Stimulated activated CD8-positive, alpha-beta memory T cell treated with anti-CD3 and anti-CD28 coated beads, Interleukin-7, amount 100 ng/mL, for 4 hours (primary cell): ENCODE measurements around the gene SSBP3.
A peak's percentile ranks its signal among the peaks of the same experiment; 100 is the strongest.

Experiments used
- DNase-seq, 2 donors: peaks; one replicate each; pipeline ENCODE4 v3.0.0-alpha.2; 2020; ENCODE audit warnings: low read depth in 2 of 2

SSBP3 gene

DNA sequence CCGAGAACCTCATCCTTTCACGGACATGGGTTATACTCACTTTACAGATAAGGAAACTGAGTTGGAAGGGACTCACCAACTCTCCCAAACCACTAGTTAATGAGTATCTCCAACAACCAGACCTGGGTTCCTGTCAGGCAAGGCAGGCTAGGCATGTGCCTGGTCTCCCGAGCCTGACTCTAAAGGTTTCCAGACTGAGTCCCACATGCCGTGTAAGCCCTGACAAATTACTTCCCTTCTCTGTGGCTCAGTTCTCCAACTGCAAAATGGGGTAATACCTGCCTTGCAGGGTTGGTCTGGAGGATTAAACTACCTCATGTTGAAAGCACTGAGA, 34.3 kb downstream of the SSBP3 start:
- DNase-seq: no peak

DNA sequence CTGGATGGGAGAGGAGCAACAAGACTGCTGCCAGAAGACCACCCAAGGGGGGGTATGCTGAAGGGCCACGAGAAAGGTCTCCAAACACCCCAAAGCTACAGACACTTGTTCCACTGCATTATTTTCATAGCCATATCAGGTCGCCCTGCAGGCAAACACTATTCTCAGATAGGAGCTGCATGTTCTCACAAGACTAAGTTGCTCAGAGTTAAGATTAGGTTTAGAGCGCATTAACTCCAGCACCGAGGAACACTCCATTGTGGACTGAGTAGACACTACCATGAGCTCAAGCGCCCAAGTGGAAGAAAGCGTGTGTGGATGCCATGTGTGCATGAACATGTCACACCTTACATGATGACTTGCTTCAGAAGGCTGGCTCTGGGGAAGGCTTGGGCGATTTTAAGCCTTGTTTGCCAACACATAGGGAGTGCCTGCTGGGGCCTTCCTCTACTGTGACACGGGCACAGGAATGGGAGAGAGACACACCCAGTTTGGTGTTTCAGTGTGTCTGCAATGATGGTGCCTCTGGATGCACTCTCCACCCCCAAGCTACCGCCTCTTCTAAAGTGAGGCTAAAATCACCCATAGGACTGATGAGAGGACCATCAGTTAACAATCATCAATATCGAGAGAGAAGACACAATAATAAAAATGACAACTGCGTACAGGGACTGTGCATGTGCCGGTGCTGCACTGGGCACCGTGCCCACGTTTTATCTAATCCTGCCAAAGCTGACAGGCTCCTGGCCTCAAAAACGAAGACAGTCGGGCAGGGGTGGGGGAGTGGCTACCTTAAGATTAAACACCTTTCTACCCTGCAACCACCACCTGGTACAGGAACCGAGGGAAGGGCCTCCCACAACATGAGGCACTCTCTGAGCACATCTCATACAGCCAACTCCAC, 34.9 kb downstream of the SSBP3 start:
- DNase-seq: no peak

DNA sequence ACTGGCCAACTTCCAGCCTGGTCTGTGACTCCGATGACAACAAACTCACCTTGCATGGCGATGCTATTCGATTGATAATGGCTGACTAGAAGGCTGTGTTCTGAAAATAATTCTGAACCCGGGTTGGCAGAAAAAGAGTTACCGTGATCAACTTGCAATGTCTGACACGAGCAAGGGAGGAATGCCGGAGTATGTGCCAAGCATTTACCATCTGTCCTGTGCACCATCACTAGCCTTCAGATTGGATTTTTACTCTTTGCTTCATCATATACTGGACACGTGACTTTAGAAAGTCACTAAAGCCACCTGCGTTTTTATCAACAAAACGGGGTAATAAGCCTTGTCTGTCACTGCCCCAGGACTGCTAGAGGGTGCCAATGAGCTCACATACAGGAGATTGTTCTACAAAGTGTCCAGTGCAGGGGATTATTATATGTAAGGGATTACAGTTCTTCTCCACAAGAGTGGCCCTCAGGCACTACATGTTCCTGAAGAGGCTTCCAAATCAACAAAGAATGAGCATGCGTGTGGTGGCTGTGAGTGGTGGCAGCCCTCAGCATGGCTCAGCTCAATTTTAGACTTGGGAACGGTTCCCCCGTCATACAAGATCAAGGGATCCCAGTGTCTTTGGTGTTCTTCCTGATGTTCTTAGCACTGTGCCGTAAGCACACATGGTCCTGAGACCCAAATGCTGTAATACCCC, 35.8 kb downstream of the SSBP3 start:
- no peak for DNase-seq

DNA sequence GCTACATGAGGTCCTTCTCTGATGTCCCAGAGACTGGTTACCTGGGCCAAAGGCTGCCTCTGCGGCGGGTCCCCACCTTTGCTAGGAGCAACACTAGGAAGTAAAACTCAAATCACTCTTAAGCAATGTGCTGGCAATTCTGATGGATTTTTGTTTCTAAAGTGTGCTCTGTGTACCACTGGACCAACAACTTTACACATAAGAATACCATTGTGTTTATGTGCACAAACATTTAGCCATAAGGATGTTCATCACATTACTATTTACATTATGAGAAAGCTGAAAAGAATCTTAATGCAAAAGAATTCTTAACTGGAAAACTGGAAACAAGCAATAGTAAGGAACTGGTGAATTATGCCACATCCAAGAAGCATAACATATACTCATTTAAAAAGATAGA, 38.6 kb downstream of the SSBP3 start:
- DNase-seq: no peak

DNA sequence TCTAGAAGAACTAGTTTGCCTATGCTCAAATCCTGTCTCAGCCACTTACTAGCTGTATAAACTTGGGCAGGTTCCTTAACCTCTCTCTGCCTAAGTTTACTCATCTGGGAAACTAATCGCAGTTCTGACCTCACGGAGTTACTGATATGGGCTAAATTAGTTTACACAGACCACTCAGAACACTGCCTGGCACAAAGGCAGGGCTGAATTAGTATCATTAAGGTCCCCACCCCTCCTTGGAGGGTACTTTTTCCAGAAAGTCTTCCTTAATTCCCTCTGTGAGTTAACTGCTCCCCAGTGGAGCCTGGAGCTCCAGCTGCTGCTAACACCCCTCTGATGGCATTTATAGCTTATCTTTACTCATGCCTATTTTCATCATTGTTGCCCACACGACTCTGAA, 40.3 kb downstream of the SSBP3 start:
- DNase-seq: no peak

DNA sequence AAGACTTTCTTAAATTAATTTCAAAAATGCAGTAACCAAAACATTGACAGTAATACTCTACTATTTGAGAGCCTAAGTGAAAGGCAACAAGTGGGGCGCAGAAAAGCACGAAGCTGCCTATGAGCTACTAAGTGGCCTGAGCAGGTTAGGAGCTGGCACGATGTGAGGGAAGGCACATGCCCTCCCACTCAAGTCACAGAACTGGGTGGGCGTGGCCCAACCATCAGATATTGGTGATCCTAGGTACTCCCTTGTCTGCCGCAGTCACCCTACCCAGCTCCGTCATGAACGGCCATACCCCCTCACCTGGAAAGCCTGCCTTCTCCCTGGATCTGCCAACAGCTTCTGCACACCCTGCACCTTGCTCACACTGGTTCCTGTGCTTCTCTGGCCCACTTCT, 40.8 kb downstream of the SSBP3 start:
- DNase-seq: no peak

DNA sequence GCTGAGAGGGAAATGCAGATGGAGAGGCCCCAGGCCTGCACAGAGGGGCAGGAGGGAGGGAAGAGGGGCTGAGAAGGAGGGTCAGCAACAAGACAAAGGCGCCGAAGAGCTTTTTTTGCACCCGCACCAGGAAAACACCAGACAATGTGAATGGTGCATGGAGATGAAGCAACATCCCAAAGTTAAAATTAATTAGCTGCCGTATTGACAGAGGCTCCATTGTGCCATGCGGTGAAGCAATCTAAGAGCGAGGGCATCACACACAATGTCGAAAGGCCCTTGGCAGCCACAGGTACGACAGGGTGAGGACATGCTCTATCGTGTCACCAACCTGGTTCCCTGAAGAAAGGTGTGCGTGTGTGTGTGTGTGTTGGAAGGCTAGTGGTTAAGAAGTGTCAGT, 41.2 kb downstream of the SSBP3 start:
- DNase-seq: no peak

DNA sequence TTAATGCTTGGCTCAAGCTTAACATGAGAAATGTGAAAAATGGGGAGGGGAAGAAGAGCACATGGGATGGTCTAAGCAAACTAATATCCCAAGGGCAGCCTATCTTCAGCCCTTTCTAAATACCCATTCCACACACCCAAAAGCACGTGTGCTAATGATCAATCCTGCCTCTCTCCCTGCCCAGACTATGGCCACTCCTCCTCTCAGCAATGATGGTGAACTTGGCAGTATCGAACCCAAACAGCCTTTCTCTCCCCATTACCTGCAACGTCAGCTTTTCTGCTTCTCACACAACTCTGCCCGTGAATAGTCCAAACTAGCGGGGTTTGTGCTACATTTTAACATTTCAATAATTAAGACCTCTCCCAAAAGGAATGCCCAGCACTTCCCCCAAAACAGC, 41.6 kb downstream of the SSBP3 start:
- DNase-seq: no peak

DNA sequence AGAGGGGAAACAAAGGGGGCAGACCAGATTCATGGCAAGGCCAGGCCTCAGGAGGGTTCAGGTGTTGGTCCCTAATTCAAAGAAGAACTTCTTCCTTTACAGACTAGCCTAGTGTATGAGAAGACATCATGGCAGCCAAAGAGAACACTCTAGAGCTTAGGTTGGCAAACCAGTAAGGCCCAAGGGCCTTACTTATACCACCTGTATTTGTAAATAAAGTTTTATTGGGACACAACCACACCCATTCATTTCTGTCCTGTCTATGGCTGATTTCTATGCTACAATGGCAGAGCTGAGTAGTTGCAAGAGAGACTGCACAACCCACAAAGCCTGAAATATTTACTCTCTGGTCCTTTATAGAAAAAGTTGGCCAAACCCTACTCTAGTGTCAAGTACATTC, 42.3 kb downstream of the SSBP3 start:
- DNase-seq: no peak

DNA sequence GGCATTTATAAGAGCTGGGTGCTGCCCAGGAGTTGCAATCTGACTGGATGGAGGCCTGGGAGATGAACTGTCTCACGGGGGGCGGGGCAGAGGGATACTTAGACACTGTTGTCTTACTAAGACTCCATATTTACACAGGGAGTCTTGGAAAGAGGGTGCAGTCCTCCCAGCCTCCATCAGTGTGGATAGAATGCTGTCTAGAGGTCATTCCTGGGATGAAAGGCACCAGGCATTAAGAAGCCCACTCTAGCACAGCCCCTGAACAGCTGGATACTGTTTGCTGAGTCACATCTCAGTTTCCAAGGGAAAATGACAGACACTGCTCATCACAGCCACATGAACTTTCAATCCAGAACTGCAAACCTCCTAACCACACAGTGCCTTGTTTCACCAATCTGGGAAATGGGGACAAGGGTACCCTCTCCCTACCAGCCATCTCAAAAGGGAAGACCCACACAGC, 43.3 kb downstream of the SSBP3 start:
- no peak for DNase-seq

DNA sequence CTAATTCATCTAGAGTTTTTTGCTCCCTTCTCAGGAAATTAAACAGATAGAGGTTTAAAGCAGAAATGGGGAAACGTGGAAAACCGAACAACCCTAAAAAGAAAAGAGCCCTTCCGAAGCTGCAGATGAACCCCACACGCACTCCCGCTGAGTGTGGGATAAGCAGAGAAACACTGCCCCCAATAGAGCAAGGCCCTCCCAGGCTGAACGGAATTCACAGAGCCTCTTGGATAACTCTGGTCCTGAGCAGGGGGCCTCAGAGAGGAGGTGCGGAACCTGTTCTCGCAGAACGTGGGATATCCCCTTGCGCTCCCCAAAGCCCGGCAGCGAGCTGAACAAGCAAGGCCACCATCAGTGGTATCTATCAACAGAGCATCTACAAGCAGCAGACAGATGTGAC, 44.9 kb downstream of the SSBP3 start:
- no peak for DNase-seq

DNA sequence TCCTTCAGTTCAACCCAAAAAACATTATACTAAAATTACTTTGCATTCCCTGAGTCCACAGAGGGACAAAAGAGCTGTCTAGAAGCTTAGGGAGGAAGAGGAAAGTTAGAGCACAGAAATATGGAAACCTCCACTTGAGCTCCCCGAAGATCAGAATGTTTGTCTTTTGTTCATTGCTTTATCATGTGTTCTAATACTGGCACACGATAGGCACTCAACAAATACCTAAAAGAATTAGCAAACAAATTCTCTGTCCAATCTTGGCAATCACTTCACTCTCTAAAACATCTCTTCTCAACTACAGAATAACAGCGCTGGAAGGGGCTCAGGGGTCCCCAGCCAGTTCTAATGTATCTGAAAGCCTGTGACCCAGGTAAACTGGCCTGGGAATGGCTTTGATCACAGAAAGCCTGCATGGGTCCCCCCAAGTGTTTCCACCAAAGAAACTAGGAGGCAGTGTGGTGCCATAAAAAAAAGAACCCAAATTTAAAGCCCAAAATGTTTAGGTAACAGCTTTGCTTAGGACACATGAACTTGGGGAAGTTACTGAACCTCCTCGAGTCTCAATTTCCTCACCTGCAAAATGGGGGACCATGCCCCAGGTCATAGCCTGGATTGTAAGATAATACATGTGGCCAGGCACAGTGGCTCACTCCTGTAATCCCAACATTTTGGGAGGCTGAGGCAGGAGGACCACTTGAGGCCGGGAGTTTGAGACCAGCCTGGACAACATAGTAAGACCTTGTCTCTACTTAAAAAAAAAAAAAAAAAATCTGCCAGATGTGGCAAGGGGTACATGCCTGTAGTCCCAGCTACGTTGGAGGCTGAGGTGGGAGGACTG, 45.8 kb downstream of the SSBP3 start:
- no peak for DNase-seq

DNA sequence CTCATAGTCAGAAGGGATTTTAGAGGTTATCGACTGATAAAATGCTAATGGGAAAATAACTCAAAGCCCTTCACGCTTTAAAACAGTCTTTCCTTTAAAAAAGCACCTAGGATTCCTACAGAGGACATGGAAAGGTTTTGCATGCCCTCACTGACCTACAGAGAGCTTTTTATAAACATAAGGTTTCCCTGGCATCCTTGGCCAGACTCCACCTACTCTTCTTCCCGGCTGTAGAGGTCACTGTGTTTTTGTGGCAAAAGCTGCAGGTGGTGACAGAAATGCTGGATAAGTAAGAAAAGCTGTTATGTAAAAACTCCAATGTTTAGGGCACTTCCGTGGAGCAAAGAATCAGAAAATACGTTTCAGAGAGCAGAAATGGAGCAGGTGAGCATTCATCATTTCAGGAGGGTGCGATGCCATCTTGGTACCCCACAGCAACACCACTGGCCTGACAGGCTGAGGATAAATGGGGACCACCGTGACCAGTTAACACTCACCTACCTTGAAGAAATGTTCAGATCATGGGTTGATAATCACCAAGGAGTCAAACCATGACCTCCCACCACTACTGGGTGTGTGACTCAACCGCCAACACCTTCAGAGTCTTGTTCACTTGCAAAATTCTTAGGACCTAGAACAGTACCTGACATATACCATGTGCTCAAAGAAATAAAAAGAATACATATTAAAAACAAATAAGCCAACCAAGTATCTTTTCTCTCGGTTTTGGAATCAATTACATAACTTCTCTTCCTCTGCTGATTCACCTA, 46.6 kb downstream of the SSBP3 start:
- DNase-seq: no peak

DNA sequence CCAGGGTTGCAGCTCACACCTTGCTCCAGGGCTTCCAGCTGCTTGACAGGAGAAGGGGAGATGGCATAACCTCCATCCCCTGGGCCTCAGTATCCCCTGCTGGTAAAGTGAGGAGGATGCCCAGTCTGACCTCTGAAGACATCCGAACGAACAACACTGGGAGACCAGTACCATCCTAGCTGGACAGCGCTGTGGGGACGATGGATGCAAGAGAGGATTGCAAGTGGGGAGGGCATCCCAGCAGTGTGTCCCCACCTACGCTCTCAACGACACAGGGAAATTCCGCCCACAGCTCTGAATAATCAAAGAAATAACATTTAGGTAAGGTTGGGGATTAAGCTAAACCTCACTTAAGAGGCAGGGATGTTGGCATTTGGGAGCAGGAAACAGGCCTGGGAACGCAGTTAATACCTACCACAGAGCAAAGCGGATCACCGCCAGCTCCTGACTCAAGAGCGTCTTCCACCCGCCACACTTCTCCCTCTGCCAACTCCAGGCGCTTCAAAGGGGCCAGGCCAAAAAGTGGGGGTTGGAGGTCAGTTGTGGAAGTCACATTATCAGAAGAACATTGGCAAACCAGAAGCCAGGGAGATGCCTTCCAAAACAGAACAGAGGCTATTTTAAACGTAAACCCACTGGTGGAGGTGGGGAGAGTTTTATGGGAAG, 47.6 kb downstream of the SSBP3 start:
- DNase-seq: no peak

DNA sequence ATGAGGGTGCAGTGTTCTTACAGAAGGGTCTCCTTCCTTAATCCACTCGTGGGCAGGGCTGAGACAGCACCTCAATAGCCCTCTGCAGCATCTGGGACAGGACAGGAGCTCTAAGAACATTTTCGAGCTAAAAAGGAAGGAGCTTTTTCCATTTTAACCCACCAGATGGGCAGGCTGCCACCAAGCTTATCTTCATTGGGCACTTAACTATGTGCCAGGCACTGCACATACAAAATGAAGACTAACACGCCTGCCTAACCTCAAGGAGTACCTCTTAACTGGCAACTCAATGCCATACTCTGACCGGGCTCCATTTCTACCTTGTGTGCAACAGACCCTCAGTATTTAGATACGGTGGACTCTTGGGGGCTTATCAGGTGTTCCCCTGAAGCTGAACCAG, 48.2 kb downstream of the SSBP3 start:
- no peak for DNase-seq

DNA sequence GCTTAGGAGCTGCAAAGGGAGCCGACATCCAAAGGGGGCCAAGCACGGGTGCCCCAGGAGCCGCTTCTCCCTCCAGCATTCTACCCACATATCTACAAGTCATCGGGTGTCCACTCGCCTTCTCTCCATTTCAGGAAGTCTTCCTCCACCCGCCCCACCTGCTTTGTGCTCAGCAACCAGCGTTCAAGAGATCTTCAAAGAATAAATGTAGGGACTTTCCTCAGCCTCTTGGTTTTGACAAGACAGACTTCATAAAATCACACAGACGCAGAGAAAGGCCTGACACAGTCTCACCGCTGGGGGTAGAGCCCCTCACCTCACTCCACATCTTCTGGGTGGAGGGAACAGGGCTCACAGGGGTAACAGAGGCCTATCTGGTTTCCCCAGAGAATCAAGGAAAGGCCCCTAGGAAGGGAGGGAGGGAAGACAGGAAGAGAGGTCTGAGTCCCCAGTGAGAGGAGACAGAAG, 49.5 kb downstream of the SSBP3 start:
- DNase-seq: peak in 1 of 2 donors; percentile 13

DNA sequence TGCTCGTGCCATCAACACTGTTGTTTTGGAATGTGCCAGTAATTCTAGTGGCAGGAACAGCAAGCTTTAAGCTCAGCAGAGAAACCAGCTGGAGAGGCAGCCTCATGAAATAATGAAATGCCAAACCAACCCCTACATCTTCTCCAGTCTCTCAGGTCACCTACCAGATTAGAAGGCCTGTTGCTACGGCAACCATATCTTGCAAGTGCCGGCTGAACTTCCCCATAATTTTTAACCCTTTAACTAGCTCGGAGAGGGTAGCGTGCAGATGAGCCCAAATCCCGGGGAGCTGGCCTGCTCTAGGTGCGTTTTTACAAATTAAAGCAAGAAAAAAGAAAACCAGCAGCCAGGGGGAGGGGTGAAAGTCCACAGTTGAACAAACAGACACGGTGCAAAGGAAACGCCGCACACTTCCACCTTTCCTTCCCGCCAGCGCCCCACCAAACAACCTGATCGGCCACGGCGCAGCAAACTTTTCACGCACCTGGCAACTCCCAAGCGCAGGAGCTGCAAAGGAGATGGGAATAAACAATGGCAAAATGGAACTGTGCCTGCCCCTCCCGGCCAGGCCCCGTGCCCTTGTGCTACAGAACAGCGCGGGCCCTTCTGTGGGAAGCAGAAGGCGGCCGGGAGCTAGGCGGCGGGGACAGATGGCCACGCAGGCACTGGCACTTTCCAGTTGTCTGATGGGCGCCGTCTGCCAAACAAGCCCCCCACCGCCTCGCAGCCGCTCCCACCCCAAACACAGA, 50.1 kb downstream of the SSBP3 start:
- no peak for DNase-seq

DNA sequence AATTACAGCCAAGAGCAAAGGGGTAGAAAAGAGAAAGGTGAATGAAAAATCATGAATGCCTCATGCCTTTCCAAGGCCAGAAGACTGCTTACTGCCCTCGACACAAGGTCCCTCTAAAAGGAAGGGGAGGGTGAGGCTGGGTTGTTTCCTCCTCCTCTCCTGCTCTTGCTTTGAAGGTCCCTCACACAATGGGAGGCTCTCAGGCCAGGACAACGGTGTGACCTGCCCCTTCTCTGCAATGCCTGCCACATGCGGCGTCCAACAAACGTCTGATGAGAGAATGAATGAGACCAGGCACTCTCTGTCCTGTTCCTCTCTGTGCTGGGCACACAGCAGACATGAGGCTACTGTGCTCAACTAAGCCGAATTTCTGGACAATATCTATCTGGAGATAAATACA, 51.3 kb downstream of the SSBP3 start:
- no peak for DNase-seq

DNA sequence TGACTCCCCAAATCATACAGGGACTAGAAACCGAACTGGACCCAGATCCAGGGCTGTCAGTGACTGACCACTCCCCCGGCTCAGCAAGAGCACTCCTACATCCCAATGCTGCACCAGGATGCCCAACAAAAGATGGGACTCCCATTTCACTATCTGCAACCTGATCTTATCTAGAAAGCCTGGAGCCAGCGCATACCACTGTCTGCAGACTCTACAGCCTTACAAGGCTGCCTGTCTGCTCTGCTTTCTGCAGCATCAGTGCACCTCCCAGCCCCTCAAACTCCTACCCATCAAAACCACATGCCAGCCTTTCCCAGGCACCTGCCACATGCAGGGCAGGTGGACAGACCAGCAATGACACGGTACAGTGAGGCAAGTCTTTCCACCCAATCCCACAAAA, 52.2 kb downstream of the SSBP3 start:
- DNase-seq: no peak

DNA sequence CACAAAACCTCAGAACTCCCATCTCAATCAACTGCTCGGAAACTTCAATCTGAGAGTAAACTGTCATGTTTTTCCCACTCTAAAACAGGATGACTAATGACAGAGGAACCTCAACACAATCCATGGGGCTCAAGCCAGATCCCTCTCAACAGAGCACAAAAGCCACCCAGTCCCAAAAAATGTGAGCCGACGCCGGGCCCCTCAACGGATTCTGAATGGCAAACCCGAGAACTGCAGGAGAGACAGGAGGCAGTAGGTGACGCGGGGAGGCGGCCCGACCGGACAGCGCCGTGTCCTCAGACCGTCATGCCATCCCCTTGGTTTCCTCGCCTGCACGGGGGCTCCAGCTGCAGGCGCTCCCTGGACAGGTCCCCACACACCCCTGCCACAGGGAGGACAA, 53.4 kb downstream of the SSBP3 start:
- no peak for DNase-seq
